ENCODE measurements around the gene RGS1.
A peak's percentile ranks its signal among the peaks of the same experiment; 100 is the strongest.
"Not testable (repeated sequence)": the region's sequence is repeated elsewhere in the genome, so short reads cannot be mapped to it uniquely, and the experiment has no call there.

The RGS1 gene, protein sequence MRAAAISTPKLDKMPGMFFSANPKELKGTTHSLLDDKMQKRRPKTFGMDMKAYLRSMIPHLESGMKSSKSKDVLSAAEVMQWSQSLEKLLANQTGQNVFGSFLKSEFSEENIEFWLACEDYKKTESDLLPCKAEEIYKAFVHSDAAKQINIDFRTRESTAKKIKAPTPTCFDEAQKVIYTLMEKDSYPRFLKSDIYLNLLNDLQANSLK

DNA sequence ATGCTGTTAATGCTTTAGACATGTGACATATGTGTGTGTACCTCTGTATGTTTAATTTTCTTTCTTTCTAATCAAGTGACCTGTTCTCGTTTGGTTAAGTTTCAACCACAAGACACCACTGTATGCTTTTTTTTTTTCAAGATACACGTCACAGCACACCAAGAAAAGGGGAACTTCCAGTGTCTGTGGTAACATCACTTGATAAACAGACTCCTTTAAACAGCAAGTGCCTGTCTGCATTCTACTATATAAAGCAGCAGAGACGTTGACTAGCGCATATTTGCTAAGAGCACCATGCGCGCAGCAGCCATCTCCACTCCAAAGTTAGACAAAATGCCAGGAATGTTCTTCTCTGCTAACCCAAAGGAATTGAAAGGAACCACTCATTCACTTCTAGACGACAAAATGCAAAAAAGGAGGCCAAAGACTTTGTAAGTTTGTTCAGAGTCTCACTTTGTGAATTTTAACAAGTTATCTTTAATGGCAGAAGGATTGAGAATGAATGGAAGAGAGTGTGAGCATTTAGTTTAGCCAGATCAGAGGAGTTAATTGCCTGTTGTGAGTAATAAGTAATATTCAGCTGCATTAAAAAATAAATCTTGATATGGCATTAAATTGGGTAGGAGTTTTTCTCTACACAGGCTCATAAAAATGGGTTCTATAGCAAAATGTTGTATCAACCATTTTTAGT lies at the start of gene RGS1:
Gene RGS1 (plus strand): TSS at position 275 of the 691 bp plus-strand sequence. CDS start 20 bp downstream, at position 295.
- DNase-seq (ENCODE audit: low spot score) = no peak

DNA sequence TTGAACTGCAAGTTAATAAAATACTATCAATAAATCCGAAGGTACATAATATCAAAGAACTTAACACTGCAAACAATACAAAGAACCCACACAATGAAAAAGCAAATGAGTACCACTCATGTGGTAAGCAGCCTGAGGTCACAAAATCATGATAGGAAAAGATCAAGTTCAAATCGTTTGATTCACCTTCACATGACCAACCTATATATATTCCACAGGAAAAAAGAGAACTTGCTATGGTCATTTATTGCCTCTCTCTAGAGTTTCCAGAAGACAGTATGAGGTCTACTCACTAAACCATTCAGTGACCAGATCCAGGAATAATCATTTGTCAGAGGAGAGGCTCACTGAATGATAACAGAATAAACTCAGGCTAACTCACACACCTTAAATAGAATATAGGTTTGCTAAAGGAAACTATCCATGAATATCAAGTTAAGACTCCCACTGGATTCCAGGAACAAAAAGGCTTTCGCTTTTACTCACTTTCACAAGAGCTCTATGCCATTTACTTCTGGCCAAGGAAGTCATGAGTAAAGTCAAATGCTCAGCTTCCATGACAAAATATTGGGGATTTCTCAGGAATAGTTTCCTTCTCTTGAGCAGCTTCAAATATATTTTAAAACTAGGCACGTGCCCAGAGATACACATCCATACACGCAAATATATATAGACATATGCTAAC lies 48.3 kb upstream of the RGS1 start:
- DNase-seq (ENCODE audit: low spot score) = no peak

DNA sequence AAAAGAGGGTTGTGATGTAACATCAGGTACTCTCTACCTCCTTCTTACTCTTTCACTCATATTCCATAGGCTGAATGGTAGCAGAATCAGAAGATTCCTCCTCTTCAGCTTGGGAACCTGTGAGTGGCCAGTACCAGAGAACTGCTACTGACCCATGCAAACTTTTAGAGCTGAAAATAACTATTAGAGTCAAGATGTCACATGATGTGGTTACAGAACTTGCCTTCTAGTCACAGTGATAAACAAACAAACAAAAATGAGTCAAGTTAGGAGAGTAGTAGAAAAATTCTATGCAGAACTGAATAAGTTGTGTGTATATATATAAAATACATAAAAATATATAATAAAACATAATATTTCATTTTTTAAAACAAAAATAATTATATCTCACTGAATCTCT lies 47.6 kb upstream of the RGS1 start:
- no peak for DNase-seq (ENCODE audit: low spot score)

DNA sequence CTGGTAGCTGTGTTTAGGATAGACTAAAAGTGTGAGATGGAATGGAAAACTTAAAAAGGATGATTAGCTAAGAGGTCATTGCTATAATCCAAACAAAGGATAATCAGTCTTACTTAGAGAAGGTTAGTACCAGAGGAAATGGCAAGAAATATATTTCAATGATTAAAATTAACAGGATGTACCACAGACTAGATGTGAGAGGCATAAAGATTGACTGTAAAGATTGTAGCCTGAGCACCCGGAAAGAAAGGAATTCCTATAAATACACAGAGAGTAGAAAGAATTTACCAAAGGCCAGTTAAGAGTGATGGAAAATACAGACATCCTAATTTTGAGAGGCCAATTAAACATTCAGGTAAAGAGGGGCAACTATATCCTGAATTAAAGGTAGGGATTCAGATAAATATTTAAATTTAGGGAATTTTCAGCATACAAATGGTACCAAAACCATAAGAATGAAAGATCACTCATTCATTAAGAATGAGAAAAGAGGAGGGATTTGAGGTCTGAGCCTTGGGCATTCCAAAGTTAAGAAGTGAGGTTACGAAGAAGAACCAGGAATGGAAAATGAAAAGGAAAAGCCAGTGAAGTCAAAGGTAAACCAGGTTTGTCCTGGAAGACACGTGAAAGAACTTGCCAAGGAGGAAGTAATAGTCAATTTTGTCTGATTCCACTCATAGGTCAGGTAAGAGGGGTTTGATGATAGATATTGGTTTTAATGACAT lies 46.4 kb upstream of the RGS1 start:
- DNase-seq (ENCODE audit: low spot score) = no peak

DNA sequence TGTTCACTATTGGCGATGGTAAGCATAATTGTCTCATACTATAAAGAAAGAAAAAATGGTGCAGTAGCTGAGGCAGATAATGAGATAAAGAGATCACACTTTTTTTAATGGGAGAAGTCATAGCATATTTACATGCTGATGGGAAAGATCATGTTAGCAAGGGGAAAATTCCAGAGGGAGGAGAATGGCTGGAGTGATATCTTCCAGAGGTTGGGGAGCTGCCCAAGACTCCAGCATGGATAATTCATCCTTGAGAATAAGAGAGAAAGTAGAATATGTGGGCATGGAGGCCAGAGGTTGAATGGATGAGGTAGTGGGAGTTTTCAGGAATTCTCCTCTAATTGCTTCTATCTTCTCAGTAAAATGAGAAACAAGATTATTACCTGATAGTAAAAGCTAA lies 45.8 kb upstream of the RGS1 start:
- no peak for DNase-seq (ENCODE audit: low spot score)

DNA sequence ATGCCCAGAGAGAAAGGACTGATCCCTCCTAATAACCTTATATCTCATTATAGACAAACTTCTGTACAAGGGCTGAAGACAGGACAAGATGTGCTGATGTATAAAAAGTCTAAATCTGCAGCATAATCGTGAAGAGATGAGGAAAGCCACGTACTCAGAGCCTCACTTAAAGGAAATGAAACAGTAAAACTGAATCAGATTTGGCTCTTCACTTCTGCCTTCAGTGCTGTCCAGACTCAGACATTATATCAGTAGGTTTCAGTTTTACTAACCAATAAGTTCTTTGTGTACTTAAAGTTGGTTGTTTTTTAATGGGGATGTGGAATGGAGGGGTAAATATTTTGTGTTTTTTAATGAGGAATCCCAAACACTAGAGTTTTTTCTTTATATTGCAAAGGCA lies 45.3 kb upstream of the RGS1 start:
- DNase-seq (ENCODE audit: low spot score) = no peak

DNA sequence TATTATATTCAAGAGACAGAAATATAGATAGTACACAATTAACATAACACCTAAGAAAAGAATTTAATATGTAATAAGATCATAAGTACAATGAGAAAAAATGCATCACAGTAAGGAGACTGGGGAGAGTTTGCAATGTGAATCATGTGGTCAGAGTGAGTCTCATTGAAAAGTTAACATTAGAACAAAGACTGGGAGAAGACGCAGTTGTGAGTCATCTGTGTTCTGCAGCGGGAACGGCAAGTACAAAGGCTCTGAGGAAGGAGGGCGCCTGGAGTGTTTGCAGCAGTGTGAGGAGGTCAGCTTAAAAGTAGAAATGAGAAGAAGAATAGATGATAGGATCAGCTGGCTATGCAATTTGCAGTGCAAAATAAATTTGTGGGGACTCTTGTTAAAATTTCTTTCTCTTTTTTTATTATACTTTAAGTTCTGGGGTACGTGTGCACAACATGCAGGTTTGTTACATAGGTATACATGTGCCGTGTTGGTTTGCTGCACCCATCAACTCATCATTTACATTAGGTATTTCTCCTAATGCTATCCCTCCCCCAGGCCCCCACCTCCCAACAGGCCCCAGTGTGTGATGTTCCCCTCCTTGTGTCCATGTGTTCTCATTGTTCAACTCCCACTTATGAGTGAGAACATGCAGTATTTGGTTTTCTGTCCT lies 44.4 kb upstream of the RGS1 start:
- DNase-seq (ENCODE audit: low spot score) = not testable (repeated sequence)

DNA sequence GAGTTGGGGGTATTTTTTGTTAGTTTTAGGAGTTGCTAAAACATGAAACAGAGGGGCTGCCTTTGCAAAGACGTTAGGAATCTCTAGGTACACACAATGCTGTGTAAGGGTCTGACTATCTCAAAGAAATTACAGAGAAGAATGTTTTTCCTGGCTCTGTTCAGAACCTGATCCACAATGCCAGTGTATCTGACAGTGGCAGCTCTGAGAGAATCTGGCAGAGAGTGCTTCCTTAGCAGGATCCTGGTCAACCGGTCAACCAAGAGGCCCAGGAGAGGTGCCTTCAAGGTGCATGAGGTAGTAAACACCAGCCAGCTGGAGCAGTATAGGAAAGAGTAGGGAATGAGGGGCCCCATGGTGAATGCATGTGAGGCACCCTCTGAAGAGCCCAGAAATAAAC lies 40.9 kb upstream of the RGS1 start:
- no peak for DNase-seq (ENCODE audit: low spot score)

DNA sequence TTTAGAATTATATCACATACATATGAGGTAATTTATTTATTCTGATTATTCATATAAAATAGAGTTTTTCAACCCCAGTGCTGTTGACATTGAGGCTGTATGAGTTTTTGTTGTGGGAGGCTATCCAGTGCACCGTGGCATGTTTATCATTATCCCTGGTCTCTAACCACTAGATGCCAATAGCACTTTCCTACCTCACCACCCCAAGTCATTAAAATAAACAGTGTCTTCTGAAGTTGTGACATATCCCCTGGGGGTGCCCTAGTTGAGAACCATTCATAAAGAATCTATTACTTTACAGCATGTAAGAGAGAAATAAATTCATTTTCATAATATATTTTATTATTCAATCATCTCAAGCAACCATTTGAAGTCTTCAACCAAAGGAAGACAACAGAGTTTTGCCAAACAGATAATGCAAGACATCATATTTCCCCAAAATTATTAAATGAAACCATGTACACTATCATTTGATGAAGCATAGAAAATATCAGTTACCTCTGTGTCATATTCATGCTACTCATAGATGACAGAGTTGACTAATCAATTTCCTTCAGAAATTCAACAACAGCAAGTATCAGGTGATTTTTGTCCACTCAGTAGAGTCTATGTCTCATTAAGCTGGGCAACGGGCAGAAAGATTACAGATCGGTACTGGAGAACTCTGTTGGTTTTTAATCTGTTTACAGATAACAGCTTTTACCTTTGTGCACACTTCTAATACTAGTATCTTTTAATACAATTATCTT lies 39.5 kb upstream of the RGS1 start:
- DNase-seq (ENCODE audit: low spot score) = no peak

DNA sequence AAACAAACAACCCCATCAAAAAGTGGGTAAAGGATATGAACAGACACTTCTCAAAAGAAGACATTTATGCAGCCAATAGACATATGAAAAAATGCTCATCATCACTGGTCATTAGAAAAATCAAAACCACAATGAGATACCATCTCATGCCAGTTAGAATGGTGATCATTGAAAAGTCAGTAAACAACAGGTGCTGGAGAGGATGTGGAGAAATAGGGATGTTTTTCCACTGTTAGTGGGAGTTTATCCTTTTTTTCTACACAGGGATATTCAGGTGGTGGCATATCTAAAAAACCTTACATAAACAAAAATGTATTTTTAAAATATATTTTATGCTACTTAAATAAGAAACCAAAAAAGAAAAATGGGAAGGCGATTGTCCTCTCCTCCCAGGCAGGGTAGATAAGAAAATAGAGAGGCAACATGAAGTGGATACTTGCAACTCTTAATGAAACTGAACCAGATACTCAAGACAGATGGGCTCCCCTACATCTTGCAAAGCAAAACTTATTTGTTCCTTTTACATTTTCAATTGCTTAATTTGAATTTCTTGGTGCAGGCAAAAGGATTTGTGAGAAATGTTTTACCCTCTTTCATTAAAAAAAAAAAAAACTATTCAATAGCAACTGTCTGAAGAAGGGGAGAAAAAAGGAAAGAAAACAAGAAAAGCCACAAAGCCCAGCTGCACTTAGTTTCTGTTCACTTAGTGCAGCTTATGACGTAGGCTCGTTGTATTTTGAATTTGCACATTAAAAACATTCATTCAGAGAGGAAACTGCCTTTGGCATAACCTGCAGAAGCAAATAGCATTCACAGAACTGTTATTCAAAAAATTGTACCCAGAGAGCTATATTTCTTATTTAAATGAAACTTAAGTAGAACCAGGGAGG lies 36.9 kb upstream of the RGS1 start:
- no peak for DNase-seq (ENCODE audit: low spot score)

DNA sequence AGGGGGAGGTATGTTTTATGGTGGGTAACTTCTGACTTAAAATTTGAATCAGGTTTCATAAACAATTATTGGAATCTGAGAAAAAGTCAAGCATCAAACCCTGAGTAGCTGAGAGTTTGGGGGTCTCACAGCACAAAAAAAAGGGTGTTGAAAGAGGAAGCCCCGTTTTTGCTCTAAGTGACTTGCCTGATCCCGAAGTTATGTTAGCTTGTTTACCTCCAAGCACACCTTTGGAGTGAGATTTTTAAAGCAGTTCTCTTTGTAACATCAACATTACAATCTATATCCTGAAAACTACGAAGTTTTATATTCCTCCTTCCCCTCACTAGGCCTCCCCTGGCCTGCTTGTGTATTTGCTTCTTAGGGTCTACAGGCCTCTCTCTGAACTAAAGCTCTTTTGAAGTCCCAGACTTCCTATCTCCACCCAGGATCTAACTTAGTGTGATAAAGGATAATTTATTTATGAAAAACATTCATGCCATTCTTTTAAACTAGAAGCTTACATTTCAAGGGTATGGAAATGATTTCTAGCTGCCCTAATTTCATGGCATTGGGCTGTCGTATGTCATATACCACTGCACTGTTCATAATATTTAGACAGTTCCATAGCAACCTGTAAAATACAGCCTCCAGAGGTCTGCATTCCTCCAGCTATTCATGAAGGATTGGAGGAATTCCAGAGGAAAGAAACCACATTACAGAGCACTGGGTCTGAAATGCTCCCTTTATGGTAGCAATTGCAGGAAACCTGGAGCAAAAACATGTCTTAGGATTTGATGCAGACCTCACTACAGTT lies 36.1 kb upstream of the RGS1 start:
- peak; percentile 45 for DNase-seq (ENCODE audit: low spot score)

DNA sequence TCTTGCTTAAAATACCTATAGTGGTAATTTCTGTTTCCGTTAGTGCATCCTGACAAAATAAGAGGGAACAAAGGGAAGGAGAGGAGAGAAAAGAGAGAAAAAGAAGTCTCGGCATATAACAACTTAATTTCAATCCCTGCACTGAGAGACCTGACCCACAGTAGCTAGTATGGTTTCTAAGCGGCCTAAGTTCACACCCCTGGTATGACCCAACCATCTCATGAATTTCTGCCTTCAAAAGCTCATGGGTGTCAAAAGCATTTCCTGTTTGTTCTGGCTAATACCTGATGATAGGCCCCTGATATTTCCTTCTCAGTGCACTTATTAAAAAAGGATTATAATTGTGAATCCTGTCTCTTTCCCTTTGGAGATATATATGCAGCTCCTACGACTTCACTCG lies 32.1 kb upstream of the RGS1 start:
- DNase-seq (ENCODE audit: low spot score) = no peak

DNA sequence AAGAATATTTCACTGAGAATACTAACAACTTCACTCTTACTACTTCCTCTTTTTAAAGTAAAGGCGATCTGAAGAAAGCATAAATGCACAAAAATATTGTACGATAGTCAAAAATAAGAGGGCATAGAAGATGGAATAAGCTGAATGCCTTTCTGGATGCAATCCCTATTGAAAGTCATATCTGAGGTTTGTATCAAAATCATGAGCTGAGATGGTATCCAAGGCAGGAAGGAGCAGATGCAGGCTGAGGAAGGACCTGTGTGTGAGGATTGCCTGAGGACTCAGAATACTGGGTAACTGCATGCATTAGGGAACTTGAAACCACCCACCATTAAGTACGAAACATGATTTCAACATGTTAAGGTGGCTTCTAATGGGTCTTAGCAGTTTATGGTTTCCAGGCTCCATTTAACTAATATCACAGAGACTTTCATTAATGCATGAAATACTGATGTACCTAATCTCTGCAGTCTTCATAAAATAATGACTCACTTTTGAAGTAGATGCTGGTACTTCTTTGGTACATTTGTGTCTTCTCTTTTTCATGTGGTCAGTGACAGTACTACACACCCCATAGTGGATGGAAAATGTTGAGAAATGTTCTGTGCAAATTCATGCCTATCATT lies 29.6 kb upstream of the RGS1 start:
- no peak for DNase-seq (ENCODE audit: low spot score)

DNA sequence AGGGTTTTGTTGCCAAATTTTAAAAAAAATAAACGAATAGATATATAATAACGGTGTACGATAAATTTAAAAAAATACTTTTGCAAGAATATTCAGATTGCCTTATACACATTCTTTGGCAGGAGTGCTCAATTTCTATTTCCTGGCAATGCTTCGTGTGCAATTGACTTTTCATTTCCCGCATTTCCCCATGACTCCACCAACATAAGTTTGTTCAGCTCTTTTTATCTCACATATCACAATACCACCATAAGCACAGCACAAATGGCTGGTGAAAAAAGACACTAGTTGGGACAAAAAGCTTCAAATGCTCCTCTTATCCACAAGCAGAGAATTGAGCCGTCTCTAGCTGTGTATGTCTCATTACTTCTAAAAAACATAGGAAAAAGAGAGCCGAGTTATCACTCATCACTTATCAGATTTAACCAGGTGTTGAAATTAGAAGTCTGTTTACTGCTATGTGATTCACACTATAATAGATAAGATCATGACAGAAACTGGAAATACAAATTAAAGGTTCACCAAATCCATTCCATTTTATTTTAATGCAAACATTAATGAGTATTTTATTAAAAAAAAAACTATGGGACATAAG lies 28.9 kb upstream of the RGS1 start:
- DNase-seq (ENCODE audit: low spot score) = no peak

DNA sequence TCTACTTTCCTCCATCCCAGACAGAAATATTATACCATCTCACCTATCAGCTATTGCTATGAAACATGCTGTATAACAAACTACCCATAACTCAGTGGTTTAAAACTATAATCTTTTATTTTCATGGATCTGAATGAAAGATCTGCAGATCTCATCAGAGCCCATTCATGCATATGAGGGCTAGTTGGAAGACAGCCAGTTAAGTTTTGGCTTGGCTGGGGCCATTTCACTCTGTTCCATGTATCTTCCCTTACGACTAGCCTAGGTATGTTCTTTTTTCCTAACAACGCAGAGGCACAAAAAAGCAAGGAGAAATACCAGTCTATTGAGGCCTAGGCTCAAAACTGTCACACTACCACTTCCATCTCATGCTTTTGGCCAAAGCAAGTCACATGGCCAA lies 28.1 kb upstream of the RGS1 start:
- no peak for DNase-seq (ENCODE audit: low spot score)

DNA sequence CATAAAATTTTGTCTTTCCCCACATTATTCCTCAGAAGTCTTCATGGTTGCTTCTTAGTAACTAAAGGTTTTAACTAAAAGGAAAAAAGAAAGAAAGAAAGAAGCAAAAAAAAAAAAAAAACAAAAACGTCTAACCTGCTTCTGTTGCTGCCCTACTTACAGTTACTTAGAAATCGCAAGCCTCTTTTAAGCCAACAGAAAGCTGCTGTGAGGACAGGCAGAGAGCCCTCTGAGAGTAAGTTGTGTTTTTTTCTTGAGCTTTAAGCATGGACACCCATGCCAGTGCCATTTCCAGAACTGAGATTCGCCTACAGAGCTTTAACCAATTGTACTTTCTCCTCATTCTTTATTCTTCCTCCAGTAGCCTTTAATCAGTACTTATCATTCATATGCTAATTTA lies 25.6 kb upstream of the RGS1 start:
- no peak for DNase-seq (ENCODE audit: low spot score)

DNA sequence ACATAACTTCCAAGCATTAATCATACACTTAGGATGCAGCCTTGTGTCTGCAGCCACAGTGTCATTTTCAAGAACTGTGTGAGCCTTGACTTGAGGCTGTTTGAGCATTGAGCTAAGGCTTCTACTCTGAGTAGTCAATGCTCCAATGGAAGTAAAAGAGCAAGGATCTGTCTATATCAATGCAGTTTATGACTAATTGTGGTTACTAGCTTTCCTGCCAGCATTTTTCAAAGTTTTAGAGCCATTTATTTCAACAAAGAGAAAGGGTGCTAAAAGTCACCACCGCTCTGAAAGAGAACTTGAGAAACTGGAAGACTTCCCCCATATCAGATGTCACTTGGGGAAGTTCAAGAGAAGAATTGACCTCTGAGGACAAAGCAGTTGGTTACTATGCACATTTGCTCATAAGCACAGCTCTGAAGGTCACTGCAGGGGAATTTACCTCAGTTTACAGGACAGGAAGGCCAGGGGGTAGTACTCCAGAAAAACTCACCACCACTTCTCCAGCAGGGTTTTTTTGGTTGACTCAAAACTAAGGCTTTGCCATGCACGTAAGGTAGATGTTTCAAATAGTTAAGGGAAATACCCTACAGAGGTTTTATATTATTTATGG lies 24.5 kb upstream of the RGS1 start:
- DNase-seq (ENCODE audit: low spot score) = no peak

DNA sequence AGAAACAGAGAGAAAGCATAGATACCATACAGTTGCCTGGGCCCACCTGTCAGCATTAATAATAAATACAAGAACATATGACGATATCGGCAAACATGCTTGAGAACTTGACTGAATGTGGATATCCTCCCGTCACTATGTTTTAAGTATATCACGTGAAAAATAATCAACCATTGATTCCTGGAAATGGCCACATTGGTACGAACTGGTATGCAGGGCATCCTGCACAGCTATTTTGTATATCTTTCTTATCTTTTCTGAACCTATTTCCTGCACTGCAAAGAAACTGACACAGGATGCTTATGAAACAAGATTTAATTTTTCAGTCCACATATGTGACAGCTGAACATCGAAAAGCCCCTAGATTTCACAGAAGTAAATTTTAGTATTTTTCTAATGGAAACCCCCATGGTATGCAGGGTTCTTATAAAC lies 22.8 kb upstream of the RGS1 start:
- no peak for DNase-seq (ENCODE audit: low spot score)

Data from iPS-NIHi11 (cell line).